Fibroblast of skin of right quadriceps (primary cell): Measurements from ENCODE around the gene CHST5.

ENCODE experiments used
- DNase-seq: peaks from one replicate; pipeline ENCODE4 v3.0.0-alpha.2; 2013

The CHST5 gene

DNA sequence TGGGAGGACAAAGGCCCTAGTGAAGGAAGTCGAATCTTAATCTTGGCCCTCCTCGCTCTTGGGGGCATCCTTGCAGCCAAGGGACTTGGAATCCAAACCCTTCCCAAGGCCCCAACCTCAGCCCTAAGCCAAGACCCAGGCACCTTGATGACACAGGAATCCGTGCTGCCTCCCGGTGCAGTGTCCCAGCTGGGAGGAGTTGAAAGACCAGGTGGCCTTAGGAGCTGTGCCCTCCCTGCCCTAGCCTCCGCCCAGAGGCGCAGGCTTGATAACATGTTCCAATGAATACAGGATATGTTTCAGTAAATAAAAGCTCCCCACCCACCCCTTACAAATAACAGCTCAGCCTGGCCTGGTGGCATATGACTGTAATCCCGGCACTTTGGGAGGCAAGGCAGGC, at the start of gene CHST5:
TSS of gene CHST5 (minus strand) at position 208 of the 400 bp plus-strand sequence. CDS start 5,724 bp downstream, outside the sequence.
- DNase-seq = no peak

DNA sequence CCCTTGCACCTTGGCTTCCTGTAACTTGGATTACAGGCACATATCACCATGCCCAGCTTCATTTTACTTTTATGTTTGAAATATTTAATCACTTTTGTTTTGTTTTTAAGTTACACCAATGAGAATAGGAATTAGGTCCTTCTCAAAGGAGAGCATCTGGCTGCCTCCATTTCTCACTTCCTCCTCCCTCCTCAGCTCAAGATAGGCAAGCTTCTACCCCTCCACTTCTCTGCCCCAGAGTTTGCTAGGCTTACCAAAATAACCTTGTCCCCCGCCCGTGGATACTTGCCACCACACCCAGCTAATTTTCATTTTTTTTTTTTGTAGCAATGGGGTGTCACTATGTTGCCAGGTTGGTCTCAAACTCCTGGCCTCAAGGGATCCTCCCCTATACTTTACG, 48.2 kb upstream of the CHST5 start:
- no peak for DNase-seq

GRCh38 chr16:75579281-75579834, 43.5 kb upstream of the CHST5 start:
- no peak for DNase-seq

DNA sequence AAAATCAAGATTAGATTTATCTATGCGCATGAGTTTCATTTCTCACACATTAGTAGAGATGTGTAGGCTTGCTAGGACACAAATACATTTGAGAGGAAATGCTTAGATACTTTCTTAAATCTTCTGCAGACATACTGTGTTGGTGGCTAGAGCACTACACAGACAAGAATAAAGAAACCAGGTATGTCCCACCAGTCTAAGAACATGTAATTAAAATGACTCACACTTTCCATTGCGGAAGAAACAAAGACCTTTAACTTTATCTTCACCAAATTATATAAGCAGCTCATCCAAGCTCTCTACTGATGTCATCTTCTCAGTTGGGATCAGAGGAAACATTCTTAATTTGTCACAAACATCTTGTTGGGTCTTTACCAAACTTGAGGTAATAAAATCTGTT, 42.8 kb upstream of the CHST5 start:
- no peak for DNase-seq

- no peak for DNase-seq
These were observed 42.3 kb upstream of the CHST5 start for GRCh38 chr16:75578212-75578611.

- no peak for DNase-seq
These were observed 40.5 kb upstream of the CHST5 start for GRCh38 chr16:75576384-75576811.

- no peak for DNase-seq
These were observed 40.0 kb upstream of the CHST5 start for GRCh38 chr16:75575958-75576357.

DNA sequence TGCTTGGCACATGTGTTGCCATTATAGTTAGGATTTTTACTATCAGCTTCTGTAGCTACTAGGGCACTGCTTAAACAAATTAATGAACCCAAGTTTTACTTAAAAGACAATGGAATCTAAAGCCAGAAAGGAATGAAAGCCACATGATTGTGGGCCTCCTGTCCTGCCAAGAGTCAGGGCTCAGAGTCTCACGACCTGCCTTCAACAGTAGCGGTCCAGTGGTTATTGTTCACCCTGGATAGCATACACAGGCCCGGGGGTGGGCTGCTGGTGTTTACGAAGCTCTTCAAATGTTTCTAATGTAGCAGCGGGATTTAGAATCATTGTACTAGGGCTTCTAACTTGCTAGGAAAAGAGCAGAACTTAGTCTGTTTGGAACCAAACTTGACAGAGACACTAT, 38.0 kb upstream of the CHST5 start:
- DNase-seq = no peak

DNA sequence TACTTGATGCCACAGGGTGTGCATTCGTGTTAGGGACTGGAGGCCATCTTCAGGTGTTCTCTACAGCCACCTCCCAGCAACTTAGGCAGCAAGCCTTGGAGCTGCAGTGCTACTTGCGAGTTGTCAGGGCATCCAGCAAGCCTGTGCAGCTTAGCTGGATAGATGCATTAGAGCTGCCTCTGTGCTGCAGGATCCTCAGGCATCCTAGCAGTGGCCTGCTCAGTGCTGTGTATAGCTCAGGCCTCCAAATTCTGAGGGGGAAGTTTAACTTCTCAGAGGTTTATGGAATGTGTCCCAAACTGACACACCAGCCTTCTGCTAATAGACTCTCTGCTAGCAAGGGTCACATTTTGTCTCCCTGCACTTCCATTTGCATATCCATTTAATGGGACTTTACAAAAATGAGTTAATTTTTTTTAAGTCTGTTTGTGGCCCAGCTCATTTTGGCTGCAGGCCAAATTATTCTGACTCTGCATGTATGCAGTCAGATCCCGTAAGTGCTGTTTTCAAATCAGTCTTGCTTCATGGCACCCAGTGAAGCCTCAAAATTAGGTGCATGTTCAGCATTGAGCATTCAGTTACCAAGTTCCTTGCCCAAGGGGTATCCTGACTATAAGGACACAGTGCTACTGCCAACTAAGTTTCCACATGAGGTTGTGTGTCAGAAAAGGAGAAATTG, 37.1 kb upstream of the CHST5 start:
- DNase-seq = no peak

GRCh38 chr16:75570396-75571065, 34.6 kb upstream of the CHST5 start:
- no peak for DNase-seq

DNA sequence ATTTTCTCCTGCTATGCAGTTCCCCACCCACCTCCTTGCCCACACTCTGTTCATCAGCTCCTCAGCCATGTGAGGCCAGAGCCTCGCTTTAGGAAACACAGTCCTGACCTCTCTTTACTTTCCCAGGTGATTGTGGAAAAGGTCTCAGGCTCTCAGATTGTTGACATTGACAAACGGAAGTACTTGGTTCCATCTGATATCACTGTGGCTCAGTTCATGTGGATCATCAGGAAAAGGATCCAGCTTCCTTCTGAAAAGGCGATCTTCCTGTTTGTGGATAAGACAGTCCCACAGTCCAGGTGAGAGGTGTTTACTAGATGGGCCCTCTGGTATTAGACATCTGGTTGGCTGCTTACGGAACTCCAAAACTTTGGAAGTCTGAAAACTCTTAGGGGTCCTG, 32.0 kb upstream of the CHST5 start:
- DNase-seq = no peak

- DNase-seq = no peak
These were observed 30.9 kb upstream of the CHST5 start for GRCh38 chr16:75566758-75567255.

DNA sequence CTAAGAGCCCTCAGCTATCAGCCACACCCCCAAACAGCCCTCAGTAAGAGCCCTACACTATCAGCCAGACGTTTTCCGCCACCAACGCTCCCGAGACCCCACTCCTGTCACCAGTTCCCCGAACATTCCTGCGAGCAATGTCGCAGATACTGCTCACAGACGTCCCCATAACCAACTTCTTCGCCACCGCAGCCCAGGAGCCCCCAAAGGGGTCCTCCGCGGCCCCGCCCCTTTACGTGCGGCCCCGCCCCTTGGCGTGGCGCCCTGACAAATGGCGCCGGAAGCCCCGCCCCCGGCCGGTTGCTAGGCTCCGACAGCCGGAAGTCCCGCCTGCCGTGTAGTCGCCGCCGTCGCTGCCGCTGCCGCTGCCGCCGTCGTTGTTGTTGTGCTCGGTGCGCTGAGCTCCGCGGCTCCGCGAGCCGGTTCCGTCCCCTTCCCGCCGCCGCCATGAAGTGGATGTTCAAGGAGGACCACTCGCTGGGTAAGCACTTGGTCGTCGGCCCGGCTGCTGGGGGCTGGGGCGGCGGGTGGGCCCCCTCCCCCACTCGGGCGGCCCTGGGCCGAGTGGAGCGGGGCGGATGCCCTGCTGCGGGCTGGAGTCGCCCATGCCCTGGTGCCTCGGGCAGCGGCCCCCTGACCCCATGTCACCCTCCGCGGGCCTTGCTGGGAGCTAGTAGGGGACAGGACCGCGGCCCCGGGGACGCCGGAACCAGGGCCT, 30.3 kb upstream of the CHST5 start, which contains the start of gene GABARAPL2:
TSS of gene GABARAPL2 (plus strand) at position 340 of the 718 bp plus-strand sequence. CDS start at position 448, 108 bp downstream.
- peak; percentile 72 for DNase-seq

GRCh38 chr16:75565640-75566039, 29.7 kb upstream of the CHST5 start:
- no peak for DNase-seq

DNA sequence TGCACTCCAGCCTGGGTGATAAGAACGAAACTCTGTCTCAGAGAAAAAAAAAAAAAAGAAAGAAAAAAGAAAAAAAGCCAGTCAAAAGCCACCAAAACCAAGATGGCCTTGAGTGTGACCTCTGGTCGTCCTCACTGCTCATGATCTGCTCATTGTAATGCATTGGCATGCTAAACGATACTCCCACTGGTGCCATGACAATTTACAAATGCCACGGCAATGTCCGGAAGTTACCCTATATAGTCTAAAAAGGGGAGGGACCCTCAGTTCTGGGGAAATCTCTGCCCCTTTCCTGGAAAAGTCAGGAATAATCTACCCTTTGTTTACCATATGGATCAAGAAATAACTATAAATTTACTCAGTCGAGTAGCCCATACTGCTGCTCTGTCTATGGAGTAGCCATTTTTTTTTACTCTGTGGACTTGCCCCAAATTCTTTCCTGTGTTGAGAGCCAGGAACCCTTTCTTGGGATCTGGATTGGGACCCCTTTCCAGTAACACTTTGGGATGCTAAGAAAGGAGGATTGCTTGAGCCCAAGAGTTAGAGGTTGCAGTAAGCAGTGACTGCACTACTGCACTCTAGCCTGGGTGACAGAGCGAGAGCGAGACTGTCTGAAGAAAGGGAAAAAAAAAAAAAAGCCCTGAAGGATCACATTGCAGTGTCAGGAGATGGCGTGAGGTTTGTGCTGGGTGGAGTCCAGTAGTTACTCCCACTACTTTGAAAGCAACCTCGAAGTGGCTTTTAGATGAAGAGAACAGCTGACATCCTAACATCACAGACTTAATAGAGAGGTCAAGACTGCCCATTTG, 23.9 kb upstream of the CHST5 start:
- peak; percentile 25 for DNase-seq

DNA sequence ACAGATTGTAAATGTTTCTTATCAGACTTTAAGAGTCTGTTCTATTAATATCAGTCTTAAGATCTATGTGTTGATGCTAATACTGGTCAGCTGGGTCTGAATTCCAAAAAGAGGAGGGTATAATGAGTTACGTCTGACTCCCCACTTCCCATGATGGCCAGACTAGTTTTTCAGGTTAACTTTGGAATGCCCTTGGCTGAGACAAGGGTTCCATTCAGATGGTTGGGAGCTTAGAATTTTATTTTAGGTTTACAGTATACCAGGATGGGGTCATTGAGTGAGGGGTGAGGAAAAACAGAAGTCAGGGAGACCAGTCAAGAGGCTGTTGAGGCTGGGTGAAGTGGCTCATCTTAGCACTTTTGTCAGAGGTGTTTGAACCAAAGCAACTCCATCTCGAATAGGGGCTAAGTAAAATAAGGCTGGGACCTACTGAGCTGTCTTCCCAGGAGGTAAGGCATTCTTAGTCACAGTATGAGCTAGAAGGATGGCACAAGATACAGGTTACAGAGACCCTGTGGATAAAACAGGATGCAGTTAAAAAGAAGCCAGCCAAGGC, 23.0 kb upstream of the CHST5 start:
- DNase-seq = no peak

DNA sequence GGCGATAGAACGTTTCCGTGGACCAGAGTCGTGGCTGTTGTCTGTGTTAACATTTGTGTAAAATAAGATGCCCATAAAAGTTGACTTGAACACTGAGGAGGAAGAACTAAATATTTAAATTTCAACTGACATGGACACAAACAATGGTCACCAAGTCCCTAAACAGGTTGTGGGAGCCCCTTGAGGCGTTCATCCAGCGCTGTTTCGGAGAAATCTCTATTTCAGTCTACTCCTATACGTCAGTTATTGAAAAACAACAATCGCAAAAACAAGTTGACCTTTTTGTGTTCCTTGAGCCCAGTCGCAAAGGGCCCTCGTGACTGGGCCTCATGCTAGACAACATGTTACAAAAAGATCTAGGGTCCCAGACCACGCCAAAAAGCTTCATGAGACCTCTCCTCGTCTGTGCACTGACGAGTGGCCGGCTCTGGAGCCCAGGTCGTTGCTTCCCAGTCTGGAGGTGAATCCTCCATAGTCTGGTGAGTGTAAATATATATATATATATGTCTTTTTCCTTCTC, 20.6 kb upstream of the CHST5 start:
- DNase-seq = no peak

GRCh38 chr16:75555707-75556430, 20.0 kb upstream of the CHST5 start, which contains the start of gene TMEM231:
TSS of gene TMEM231 (minus strand) at chr16:75556252. CDS start at chr16:75556209, 43 bp downstream.
- DNase-seq = peak; percentile 92

DNA sequence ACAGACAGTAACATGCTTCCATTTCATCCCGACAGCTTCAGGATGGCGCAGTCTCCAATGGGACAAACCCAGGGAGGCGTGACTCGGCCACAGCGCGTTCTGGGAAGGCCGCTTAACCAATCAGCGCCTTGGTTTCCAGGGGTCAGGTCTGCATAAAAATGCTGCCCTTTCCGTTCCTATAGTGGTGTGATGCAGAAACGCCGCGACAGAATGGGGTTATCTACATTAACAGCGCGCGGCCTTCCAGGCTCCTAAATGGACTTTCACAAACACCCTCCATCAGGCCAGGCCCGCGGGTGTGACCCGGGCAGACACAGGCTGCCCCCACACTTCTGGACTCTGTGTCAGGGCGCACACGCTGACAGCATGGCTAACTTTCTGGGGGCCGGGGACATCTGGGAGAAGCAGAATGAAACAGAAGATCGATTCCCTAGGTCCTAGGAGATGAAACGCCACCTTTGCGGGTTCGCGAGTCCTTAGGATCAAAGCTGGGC, 19.4 kb upstream of the CHST5 start:
- peak; percentile 89 for DNase-seq

DNA sequence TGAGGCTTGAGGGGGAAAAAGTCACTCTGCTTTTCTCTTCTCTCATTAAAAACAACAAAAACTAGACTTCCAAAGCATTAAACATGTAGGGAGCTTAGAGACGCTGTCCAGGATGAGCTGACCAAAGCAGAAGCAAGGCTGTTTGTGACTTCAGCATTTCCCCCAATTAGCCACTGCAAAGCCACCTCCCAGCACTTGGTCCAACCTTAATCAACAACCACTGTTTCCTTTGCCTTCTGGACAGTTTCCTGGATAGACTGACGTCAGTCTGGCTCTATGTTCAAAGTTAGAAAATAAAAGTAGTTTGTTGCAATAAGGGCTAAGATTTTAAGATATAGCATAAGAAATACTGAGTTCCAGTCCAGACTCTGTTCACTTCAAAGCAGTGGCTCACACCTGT, 17.0 kb upstream of the CHST5 start:
- DNase-seq = no peak

DNA sequence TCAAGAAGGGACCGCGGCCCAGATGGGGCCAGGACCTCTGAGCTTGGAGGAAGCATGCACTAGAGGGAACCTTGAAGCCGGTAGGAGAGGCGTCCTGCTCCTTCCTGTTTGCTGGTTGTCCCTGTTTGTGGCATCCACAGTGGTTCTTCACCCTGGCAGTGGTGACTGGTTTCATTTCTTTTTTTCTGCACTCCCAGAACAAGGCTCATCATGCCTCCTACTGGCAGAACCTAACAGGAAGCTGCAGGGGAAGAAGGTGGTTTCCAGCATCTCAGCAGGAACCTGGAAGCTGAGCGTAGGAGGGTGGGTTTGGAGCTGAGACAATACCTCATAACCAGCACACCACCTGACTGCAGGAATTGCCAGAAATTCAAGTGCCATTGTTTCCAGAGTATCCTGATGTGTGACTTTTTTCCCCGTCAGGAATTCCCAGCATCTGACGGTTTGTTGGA, 14.3 kb upstream of the CHST5 start:
- DNase-seq = peak; percentile 14
